ENCODE results near the gene EFCAB11. TPM values are rescaled to one million over a fixed set of nuclear protein-coding genes. Genes with fewer than 3 reads are reported as not detected.

Gene EFCAB11
- total RNA-seq, 2 donors from 2014 or later, result 5.8 to 7.7 TPM

DNA sequence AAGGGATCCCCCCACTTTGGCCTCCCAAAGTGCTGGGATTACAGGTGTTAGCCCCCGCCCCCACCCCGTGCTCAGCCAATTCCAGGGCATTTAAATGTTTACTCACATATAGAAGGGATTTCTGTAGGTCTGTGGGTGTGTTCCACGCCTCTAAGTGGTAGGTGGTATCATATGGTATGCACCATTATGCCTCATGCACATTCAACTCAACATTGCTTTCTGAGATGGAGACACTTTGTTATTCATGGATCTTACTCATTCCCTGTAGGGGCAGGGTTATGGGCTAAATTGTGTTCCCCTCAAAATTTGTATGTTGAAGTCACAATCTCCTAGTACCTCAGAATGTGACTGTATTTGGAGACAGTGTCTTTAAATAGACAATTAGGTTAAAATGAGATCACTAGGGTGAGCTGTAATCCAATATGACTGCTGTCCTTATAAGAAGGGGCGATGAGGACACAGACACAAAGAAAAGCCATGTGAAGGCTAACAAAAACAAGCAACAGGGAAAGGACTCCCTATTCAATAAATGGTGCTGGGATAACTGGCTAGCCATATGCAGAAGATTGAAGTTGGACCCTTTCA lies 200.6 kb downstream of the EFCAB11 start:
- intact Hi-C loops (cut with DNase I, micrococcal nuclease), result no loop called here
- ATAC-seq (no peak), DNase-seq (no peak)

DNA sequence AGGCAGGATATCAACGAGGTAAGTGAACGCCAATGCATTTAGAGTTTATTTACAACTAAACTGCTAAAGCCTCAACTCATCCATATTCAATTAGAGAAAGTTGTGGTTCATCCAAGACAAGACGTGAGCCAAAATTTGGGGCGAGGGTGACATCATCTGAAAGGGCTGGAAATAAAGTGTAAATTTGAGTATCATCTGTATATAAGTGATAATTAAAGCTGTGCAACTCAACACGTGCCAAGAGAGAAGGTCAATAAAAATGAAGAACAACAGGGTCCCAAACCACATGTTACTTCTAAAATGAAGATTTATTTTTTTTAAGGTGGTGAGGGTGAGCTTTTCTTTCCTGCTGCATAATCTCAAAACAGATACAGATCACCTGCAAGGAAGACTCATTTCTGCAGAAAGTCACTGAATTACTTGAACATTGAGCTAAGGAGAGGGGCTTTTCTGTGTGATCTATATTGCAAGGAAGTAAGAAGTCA lies 203.6 kb downstream of the EFCAB11 start:
- intact Hi-C loops (cut with DNase I, micrococcal nuclease), result no loop called here
- ATAC-seq, result no peak
- no peak for DNase-seq

DNA sequence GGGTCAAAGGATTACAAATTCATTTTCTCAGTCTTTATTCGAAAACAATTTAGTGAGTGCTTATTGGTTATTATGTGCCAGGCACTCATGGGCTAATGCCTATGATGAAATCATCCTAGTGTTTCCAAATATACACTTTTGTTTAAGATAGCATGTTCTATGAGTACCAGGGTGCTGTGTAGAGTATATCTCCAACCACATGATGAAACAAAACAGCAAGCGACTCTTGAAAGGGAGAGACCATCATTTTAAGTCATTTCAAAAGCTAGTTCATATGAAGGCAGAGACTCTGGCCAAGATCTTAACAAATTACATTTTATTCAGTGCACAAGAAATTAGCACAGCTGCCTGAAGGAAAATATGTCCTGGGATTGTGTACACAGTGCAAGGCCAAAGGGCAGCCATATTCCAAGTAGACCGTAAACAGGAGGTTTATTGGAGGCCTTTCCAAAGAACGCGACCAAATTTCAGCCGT lies 204.2 kb downstream of the EFCAB11 start:
- peak; percentile 73 for ATAC-seq
- DNase-seq, result no peak
- intact Hi-C loops (cut with DNase I, micrococcal nuclease), result no loop called here

DNA sequence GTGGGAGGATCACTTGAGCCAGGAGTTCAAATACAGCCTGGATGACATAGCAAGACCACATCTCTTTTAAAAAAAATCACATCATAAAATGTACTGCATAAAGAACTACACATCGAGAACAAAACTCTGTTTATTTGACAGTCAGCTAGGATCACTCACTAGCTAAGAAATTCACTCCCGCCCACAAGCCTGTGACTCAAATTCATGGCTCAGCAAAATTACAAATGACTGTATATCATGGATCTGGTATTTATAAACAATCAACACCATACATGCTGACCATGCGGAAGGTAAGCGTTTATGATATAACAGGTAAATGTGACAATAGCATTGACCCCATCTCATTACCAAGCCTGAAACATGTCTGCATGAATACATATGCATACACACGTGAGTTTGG lies 206.5 kb downstream of the EFCAB11 start:
- no peak for DNase-seq
- intact Hi-C loops (cut with DNase I, micrococcal nuclease), result no loop called here
- no peak for ATAC-seq

DNA sequence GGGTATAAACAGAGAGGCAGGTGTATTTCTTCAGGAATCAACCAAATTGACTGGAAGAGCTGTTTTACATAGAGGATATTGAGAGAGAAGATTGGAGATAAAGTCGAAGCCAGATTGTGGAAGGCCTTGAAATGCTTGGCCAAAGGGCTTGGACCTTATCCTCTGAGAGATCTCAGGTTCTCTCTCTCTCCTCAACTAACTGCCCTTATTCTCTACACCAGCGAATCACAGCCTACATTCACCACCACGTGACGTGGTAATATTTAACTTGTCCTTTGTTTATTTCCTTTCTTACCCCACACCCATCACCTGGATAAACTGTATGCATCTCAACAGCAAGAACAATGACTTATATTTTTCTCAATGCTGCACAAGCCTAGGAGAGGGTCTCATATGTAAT lies 207.4 kb downstream of the EFCAB11 start:
- ATAC-seq, result peak; percentile 81
- intact Hi-C loops (cut with DNase I, micrococcal nuclease), result no loop called here
- DNase-seq, result no peak

DNA sequence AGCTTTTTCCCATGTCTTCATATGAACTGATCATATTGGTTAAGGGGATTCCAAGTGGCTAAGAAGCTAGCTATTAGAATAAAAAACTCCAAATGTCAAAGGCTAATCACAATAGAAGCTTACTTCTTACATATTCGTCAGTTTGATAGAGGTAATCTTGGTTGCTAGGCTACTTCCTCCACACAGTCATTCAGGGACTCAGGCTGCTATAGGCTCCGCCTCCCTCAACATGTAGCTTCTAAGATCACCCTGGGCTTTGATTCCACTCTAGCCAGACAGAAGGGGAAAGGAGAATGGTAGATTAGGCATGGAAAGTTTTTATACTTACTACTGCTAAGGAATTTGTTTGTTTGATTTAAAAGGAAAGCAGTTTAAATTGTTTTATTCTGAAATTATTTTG lies 207.9 kb downstream of the EFCAB11 start:
- ATAC-seq (peak; percentile 48), DNase-seq (no peak)
- intact Hi-C loops (cut with DNase I, micrococcal nuclease), result no loop called here

DNA sequence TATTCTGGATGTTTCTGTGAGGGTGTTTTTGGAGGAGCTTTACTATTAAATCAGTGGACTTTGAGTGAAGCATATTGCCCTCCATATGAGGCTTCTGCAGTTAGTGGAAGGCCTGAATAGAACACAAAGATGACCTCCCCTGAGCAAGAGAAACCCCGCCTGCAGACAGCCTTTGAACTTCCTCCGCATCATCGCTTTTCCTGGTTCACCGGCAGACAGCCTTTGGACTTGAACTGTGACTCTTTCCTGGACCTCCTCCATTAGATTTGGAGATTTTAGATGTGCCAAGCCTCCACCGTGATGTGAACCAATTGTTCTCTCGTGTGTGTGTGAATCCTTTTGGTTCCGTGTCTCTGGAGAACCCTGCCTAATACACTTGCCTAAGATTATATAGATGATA lies 208.4 kb downstream of the EFCAB11 start:
- ATAC-seq (no peak), DNase-seq (no peak)
- intact Hi-C loops (cut with DNase I, micrococcal nuclease), result no loop called here

Other genes starting within 250 kb of the EFCAB11 start
- 10 to 100 TPM; 12.6 to 13.2 TPM for gene TDP1, start 1.2 kb upstream of the EFCAB11 start, total RNA-seq
- gene KCNK13, start 107.3 kb upstream of the EFCAB11 start, total RNA-seq, result under 1 TPM; 0.15 to 0.59 TPM

Data from left colon (tissue), 2 donors.